HCEC 1CT (cell line): ENCODE data around the gene CCT8L2.
"Not testable (repeated sequence)": the region's sequence is repeated elsewhere in the genome, so short reads cannot be mapped to it uniquely, and the experiment has no call there.

Experiments
- DNase-seq: peaks from one replicate; pipeline ENCODE4 v3.0.0-alpha.2; 2017

Gene CCT8L2

GRCh38 chr22:16592710-16593109 lies at the start of gene CCT8L2:
Gene CCT8L2, minus strand, starts transcription at chr22:16592810. Its CDS starts 260 bp downstream, at chr22:16592550.
- not testable (repeated sequence) for DNase-seq

DNA sequence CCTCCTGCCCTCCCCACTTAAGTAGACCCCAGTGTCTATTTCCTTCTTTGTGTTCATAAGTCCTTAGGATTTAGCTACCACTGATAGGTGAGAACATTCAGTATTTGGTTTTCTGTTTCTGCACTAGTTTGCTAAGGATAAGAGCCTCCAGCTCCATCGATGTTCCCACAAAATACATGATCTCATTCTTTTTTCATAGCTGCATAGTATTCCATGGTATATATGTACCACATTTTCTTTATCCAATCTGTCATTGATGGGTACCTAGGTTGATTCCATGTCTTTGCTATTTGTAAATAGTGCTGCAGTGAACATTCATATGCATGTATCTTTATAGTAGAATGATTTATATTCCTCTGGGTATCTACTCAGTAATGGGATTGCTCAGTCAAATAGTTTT lies 42.8 kb upstream of the CCT8L2 start:
- DNase-seq = not testable (repeated sequence)

DNA sequence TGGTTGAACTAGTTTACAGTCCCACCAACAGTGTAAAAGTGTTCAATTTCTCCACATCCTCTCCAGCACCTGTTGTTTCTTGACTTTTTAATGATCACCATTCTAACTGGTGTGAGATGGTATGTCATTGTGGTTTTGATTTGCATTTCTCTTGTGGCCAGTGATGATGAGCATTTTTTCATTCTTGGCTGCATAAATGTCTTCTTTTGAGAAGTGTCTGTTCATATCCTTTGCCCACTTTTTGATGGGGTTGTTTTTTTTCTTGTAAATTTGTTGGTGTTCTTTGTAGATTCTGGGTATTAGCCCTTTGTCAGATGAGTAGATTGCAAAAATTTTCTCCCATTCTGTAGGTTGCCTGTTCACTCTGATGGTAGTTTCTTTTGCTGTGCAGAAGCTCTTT lies 41.5 kb upstream of the CCT8L2 start:
- DNase-seq = not testable (repeated sequence)

GRCh38 chr22:16628476-16628875 lies 35.9 kb upstream of the CCT8L2 start:
- DNase-seq = not testable (repeated sequence)

DNA sequence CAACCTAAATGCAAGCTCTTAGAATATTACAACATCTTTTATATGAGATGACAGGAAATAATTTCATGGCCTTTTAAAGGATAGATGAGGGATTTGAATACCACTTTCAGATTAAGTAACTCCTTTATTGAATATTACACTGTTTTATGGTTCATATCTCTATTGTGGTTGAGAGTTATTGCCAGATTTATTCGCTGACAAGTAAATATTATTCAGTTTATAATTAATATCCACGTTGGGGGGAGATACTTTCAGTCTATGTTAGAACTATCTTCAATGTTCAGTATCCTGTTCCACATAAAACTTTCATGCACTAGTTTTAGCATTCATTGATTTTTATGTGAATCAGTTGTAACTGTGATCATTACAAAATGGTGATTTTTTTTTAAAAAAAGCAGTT lies 32.4 kb upstream of the CCT8L2 start:
- not testable (repeated sequence) for DNase-seq

- not testable (repeated sequence) for DNase-seq
These were observed 31.0 kb upstream of the CCT8L2 start for GRCh38 chr22:16623595-16623994.

DNA sequence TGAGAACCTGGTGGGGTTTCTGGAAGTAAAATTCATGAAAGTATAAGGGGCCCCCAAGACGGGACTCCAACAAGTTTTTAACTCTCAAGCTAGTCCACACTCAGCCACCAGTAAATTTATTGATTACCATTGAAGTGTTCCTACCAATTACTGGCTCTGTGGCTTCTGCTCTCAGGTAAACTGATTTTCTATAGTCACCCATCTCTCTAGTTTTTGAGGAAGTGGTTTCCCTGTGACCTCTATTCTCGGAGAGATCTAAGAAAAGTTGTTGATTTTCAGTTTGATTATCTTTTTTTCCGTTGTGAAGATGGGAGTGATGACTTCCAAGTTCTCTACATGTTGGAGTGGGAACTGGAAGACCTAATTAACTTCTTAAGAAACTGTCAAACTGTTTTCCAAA lies 24.9 kb upstream of the CCT8L2 start:
- DNase-seq = not testable (repeated sequence)

DNA sequence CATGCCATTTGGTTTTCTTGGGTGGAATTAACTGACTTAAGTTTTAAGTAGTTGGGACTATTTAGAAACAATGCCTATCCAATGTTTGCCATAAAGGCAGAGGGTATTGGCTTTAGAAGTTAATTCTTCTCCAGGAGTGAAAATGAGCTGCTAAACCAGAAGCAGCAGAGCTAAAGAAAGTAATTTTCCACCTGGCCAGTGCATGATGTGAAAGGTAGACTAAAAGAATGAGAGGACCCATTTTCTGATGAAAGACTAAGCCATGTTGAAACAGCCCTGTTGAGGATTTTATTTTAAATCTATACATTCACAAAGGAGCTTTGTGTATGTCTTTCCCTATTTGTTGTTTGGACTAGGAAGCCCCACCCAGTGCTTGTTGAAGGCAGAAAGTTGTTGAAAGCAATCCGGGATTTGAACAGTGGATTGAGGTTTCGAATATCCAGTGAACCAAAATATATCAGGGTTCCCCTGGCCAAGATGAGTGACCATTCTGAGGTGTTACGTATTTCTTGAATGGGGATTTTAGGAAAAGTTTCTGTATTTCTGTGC lies 23.9 kb upstream of the CCT8L2 start:
- DNase-seq = not testable (repeated sequence)

- DNase-seq = not testable (repeated sequence)
These were observed 23.1 kb upstream of the CCT8L2 start for GRCh38 chr22:16615606-16616245.

GRCh38 chr22:16609548-16610261 lies 17.1 kb upstream of the CCT8L2 start:
- DNase-seq = no peak

DNA sequence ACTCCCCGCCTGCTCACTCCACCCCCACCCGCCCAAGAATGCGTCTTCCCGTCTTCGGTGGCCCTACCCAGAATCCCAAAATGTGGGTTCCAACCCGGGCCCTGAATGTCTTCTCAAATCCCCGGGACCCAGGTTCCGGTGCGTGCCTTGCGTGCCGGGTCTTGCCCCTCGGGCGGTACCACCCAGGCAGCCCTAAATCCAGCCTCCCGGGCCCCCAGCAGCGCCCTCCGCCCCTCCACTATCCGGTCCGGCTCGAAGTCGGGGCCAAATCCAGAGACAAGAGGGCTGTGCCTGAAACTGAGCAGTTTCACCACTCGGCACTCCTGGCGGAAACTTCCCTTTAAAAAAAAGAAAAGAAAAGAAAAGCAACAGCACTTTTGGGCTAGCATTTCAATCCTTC lies 16.3 kb upstream of the CCT8L2 start:
- no peak for DNase-seq

DNA sequence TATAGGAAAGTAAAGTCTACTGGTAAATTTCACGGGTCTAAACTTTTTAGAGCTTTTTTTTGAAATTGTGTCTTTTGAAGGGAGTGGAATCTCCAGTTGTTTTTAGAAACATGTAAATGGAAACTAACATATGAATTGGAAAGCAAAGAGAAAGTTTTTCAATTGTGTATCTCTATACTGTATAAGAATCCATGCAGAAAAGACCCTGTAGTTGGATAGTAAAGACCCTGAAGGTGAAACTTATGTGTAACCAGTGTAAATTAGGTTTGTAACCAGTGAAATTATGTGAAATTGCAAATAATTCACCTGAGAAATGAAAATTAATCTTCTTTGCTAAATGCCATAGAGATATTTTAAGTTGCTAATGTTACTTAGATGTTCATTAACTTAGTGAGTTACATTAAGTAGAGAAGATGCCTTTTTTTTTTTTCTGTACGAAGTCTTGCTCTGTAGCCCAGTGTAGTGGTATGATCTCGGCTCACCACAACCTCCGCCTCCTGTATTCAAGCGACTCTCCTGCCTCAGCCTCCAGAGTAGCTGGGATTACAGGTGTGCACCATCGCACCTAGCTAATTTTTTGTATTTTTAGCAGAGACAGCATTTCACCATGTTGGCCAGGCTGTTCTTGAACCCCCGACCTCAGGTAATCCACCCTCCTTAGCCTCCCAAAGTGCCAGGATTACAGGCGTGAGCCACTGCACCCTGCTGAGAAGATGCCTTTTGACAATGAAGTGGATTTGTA lies 11.8 kb upstream of the CCT8L2 start:
- not testable (repeated sequence) for DNase-seq

DNA sequence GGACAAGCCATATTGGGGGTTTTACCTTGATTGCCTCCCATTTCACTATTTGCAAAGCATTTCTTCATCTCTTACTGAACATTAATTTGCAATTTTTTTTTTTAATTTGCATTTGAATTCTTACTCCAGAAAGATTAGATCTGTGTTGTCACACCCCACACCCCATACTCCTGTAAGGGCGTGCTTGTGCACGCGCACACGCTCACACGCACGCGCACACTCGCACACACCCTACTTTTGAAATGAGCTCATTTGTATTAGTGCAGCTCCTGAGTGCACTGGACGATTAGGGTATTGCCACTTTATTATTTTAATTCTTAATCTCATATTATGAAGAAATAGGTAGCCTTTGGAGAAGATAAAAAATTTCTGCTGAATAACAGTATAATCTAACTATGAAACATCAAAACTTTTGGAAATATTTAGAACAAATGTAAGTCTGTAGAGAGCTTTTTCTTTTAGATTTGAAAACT lies 11.2 kb upstream of the CCT8L2 start:
- DNase-seq = not testable (repeated sequence)

DNA sequence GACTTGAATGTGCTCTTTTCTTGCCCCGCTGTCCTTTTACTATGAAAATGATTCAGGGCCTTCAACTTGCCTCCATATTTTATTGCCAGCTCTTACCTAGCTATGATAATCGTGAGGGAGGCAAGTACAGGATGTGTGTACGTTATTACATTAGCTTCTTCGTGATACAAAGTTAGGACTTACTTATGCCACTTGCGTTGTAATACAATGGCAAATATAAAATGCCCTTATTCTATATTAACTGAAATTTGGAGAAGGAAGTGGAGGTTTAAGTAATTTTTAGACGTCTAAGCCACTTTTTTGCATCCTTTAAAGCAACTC lies 10.8 kb upstream of the CCT8L2 start:
- DNase-seq = no peak

- not testable (repeated sequence) for DNase-seq
These were observed 10.3 kb upstream of the CCT8L2 start for GRCh38 chr22:16602728-16603447.

- DNase-seq = not testable (repeated sequence)
These were observed 9.7 kb upstream of the CCT8L2 start for GRCh38 chr22:16602224-16602727.

DNA sequence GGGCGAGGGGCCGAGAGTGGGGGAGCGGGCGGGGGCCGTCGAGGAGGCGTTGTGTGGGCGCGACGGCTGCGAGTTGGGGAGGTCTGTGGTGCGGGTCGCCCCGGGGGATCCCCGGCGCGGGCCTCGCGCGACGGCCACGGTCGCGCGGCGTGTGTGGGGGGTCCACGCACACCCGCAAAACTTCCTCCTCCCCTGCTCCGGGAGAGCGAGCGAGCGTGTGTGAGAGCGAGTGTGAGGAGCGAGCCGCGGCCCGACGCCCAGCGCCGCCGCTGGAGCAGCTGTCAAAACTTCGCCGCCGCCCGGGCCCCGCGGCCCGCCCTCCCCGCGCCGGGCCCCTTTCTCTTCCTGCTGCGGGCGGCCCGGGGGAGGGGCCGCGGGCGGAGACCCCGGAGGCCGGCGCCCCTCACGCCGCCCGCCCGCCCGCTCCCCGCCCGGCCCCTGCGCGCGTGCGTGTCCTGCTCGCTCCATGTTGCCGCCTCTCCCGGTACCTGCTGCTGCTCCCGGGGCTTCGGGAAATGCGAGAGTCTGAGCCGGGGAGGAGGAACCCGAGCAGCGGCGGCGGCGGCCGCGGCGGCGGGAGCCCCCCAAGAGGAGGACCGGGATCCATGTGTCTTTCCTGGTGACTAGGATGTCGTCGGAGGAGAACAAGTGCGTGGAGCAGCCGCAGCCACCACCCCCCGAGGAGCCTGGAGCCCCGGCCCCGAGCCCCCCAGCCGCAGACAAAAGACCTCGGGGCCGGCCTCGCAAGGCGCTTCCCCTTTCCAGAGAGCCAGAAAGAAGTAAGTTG lies 9.0 kb upstream of the CCT8L2 start:
- no peak for DNase-seq

DNA sequence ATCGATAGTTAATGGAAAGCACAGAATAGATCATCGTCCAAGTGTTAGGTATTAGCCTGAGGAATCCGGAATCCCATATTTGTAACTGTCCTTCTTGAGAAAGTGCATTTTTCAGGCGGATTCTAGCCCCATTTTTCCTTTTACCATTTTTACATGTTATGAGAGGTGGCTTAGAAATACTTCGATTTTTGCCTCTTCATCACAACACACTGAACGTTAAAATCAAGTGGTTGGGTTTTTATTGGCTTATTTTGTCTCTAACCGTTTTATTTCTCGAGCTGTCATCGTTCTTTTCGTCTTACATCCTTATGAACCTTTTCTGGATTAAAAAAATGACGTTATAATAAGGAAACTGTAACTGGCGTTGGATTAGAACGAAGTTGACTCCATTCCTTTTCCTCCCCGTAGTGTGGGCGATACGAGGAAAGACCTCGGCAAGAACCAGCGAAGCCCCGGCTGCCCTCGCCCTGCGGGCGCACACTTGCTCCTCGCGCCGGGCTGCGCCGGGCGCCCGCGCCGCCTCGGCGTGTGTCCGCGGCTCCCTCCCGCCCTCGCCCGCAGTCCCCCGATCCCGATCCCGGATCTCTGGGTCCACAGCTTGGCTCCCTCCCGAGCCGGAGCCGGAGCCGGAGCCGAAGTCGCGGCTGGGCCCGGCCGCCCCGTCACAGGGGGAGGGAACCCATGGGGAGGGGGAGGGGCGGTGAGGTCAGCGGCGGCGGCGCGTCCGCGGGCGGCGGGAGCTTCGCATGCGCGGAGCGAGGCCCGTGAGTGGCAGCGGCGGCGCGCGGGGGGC lies 8.2 kb upstream of the CCT8L2 start:
- not testable (repeated sequence) for DNase-seq

DNA sequence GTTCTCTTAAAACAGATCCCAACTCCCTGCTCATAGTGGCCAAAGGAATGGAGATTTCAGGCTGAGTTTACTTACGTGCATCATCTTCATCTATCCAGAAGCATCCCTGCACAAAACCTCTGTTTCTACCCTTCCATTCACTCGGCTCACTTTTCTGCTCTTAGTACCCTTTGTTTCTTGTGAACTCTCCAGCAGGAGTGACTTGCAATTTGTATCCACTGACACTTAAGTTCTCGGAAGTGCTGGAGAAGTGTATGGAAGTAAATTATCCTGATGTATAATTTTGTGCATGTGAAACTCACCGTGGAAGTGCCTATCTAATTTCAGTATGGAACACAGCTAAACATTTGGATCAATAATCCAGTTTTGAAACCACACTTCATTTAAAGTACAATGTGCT lies 7.0 kb upstream of the CCT8L2 start:
- not testable (repeated sequence) for DNase-seq

GRCh38 chr22:16595251-16595650 lies 2.6 kb upstream of the CCT8L2 start:
- not testable (repeated sequence) for DNase-seq

- no peak for DNase-seq
These were observed 1.4 kb upstream of the CCT8L2 start for GRCh38 chr22:16594026-16594425.
